Colonic mucosa (tissue), 4 donors: ENCODE data around the gene FIP1L1. TPM values are rescaled to one million over a fixed set of nuclear protein-coding genes. Genes with fewer than 3 reads are reported as not detected.
"Not testable (repeated sequence)": the region's sequence is repeated elsewhere in the genome, so short reads cannot be mapped to it uniquely, and the experiment has no call there.

Source experiments
- DNase-seq: peaks from one replicate; pipeline ENCODE4 v3.0.0-alpha.2; 2020
- H3K27ac ChIP-seq: fragments of 200-600 bp; one replicate; pipeline ENCODE4 v1.8.0; 2021
- H3K27me3 ChIP-seq: fragments of 200-600 bp; one replicate; pipeline ENCODE4 v1.8.0; 2021
- H3K36me3 ChIP-seq: fragments of 200-600 bp; one replicate; pipeline ENCODE4 v1.8.0; 2021
- H3K4me1 ChIP-seq: fragments of 200-600 bp; one replicate; pipeline ENCODE4 v1.8.0; 2021; ENCODE audit warnings: mild to moderate bottlenecking
- H3K4me3 ChIP-seq: fragments of 200-600 bp; one replicate; pipeline ENCODE4 v1.8.0; 2021
- H3K9ac ChIP-seq, 2 donors: one replicate each; pipeline ENCODE4 v1.7.0; 2013; ENCODE audit warnings: control low read depth in 2 of 2, low read depth in 2 of 2, low read length in 2 of 2
- H3K9me3 ChIP-seq: fragments of 200-600 bp; one replicate; pipeline ENCODE4 v1.8.0; 2021
- intact Hi-C: fragments of 100-400 bp; cut with DNase I; formaldehyde crosslinking; loops from one replicate; pipeline ENCODE4 v1.14.1; 2022
- total RNA-seq, 2 donors: library from RNA; stranded (reverse); fragmentation: NEBNext Ultra II Directional in 1 of 2; extraction: Animal tissue kit (Norgen Biotek cat#: 25700) in 1 of 2; gene quantifications; one replicate each; pipeline ENCODE4 v1.2.1, GENCODE V29; 2021
- TF ChIP-seq, protein P1 (sequence below): fragments of 200-600 bp; IDR thresholded peaks from one replicate; pipeline ENCODE4 v1.8.0; 2022; ENCODE audit warnings: antibody characterized with exemption, mild to moderate bottlenecking
- donor health status: healthy.
- donor health status: DM: no; HTN: no; CAD: no.
- donor health status: DM: no; HTN: no; CAD: no.

Gene FIP1L1
- total RNA-seq, 2 donors from 2014 or later: 38.8 to 46.6 TPM

DNA sequence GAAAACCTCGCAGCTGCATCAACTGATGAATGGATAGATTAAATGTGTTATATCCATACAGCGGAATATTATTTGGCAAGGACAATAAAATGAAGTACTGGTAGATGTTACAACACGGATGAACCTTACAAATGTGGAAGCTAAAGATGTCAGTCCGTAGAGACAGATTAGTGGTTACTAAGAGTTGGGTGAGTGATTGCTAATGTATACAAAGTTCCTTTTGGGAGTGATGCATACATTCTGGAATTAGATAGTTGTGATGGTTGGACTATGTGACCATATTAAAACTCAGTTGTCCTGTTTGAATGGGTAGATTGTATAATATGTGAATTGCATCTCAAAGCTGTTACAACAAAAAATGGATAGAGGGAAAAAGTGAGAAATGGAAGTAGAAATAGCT is 2.8 kb downstream of the FIP1L1 start:
- H3K4me3 ChIP-seq: no peak overlapping the region
- peaks cover 9% of the 10 kb centered on the region for H3K4me1 ChIP-seq
- no peaks in the 10 kb centered on the region for H3K36me3 ChIP-seq
- H3K27me3 ChIP-seq: no peaks in the 10 kb centered on the region
- H3K9me3 ChIP-seq: no peaks in the 10 kb centered on the region
- H3K27ac ChIP-seq: no peak overlapping the region
- no peak for DNase-seq
- intact Hi-C loops: loop anchor here (10.0 kb wide), 1 partner anchor 65 kb away; no protein-coding TSS in a partner anchor
- no peak overlapping the region for H3K9ac ChIP-seq
- TF ChIP-seq, protein P1, sequence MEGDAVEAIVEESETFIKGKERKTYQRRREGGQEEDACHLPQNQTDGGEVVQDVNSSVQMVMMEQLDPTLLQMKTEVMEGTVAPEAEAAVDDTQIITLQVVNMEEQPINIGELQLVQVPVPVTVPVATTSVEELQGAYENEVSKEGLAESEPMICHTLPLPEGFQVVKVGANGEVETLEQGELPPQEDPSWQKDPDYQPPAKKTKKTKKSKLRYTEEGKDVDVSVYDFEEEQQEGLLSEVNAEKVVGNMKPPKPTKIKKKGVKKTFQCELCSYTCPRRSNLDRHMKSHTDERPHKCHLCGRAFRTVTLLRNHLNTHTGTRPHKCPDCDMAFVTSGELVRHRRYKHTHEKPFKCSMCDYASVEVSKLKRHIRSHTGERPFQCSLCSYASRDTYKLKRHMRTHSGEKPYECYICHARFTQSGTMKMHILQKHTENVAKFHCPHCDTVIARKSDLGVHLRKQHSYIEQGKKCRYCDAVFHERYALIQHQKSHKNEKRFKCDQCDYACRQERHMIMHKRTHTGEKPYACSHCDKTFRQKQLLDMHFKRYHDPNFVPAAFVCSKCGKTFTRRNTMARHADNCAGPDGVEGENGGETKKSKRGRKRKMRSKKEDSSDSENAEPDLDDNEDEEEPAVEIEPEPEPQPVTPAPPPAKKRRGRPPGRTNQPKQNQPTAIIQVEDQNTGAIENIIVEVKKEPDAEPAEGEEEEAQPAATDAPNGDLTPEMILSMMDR: no peak

DNA sequence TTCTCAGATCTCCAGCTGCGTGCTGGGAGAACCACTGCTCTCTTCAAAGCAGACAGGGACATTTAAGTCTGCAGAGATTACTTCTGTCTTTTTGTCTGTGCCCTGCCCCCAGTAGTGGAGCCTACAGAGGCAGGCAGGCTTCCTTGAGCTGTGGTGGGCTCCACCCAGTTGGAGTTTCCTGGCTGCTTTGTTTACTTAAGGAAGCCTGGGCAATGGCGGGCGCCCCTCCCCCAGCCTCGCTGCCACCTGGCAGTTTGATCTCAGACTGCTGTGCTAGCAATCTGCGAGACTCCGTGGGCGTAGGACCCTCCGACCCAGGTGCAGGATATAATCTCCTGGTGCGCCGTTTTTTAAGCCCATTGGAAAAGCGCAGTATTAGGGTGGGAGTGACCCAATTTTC is 32.0 kb downstream of the FIP1L1 start:
- H3K9me3 ChIP-seq, intact Hi-C loops, H3K4me1 ChIP-seq, H3K4me3 ChIP-seq, DNase-seq, H3K9ac ChIP-seq, H3K27me3 ChIP-seq, H3K27ac ChIP-seq, H3K36me3 ChIP-seq: not testable (repeated sequence)

DNA sequence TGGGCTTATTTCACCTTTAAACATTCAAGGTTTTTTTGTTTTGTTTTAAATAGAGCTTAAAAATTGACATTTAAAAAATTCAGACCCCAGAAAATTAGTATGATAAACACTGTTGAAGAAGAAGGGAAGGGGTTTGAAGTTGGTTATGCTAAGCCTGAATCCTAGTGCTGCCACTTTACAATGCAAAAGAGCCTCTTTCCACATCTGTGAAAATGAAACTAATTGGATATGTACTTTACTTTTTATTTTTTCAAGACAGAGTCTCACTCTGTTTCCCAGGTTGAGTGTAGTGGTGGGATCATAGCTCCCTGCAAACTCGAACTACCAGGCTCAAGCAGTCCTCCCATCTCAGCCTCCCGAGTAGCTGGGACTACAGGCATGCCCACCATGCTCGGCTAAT is 41.8 kb downstream of the FIP1L1 start:
- Histone ChIP-seq H3K4me1 (no peaks in the 10 kb centered on the region), H3K36me3 (no peaks in the 10 kb centered on the region), H3K27ac (no peak overlapping the region), H3K27me3 (no peaks in the 10 kb centered on the region), H3K9ac (no peak overlapping the region), H3K4me3 (no peak overlapping the region), H3K9me3 (no peaks in the 10 kb centered on the region)
- DNase-seq: no peak
- TF ChIP-seq, protein P1: no peak
- intact Hi-C loops: no loop called here

DNA sequence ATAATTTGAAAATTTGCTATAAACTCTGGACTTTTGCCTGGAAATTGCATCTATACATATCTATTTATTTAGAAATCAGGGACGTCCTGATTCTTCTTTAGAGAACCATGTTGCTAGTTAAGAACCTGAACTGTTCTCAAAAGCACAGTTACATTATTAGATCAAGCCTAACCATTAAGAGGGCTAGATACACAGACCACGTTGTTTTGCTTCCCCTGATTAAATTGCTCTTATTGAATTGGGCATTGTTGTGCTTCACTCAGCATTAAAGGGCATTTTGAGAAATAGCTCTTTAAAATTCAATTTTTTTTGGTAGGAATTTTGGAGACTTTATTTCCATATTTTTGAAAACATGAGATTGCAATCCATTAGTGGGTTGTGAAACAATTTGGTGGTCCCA is 44.4 kb downstream of the FIP1L1 start:
- no peak overlapping the region for H3K27ac ChIP-seq
- TF ChIP-seq, protein P1: no peak
- H3K4me3 ChIP-seq: no peak overlapping the region
- no peaks in the 10 kb centered on the region for H3K4me1 ChIP-seq
- DNase-seq: no peak
- intact Hi-C loops: no loop called here
- H3K27me3 ChIP-seq: no peaks in the 10 kb centered on the region
- H3K9me3 ChIP-seq: no peaks in the 10 kb centered on the region
- no peak overlapping the region for H3K9ac ChIP-seq
- H3K36me3 ChIP-seq: no peaks in the 10 kb centered on the region

DNA sequence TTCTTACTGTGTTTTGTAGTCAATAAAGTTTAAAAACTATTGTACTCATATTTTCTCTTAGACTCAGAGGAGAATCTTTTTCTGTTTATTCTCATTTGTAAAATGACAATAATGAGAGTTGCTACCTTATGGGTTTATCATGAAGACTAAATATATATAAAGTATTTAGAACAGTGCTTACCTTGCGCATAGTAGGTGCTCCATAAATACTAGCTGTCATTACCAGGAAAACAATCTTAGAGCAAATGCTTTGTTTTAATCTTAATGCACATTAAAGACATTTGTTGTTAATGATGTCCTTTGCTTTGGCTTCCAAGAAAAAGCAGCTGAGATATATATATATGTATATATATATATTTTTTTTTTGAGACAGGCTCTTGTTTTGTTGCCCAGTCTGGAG is 44.9 kb downstream of the FIP1L1 start:
- no peak for DNase-seq
- Histone ChIP-seq H3K9ac (no peak overlapping the region), H3K27me3 (no peaks in the 10 kb centered on the region), H3K4me1 (no peaks in the 10 kb centered on the region), H3K27ac (no peak overlapping the region), H3K36me3 (peaks cover 2% of the 10 kb centered on the region), H3K9me3 (no peaks in the 10 kb centered on the region), H3K4me3 (no peak overlapping the region)
- intact Hi-C loops: no loop called here
- TF ChIP-seq, protein P1: no peak

DNA sequence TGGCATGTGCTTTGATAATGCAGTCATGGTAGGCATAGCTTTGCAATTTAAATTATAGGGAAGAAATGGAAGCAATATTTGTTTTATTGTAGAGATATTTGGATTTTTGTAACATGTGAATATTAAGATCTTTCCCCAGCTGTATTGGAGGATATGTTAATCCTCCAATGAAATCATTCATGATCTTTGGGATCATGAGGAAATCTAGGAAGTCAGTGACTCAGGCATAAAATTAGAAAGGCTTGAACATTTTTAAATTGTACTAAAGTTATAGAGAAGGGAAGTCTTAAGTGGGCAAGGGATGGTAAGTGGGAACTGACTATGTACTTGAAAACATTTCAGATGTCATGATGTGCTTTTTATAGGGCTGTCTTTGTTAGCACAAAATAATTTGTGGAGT is 46.8 kb downstream of the FIP1L1 start:
- Histone ChIP-seq H3K4me3 (no peak overlapping the region), H3K27me3 (no peaks in the 10 kb centered on the region), H3K36me3 (peaks cover 8% of the 10 kb centered on the region), H3K9ac (no peak overlapping the region), H3K27ac (no peak overlapping the region), H3K4me1 (no peaks in the 10 kb centered on the region), H3K9me3 (no peaks in the 10 kb centered on the region)
- TF ChIP-seq, protein P1: no peak
- intact Hi-C loops: no loop called here
- DNase-seq: no peak
